GM12865 (cell line): ENCODE measurements around the gene HSFX2.
"Not testable (repeated sequence)": the region's sequence is repeated elsewhere in the genome, so short reads cannot be mapped to it uniquely, and the experiment has no call there.

Experiments used
- DNase-seq: peaks from one replicate; pipeline ENCODE4 v3.0.0; 2010; ENCODE audit warnings: low read depth
- H3K4me3 ChIP-seq: 2 replicates; pipeline ENCODE4 v1.5.1; 2011; ENCODE audit warnings: mild to moderate bottlenecking, low read depth, low read length, control low read depth
- TF ChIP-seq, protein P1 (sequence below): IDR thresholded peaks from 2 replicates; pipeline ENCODE4 v1.5.1; 2011; ENCODE audit warnings: low read length, control low read depth, low read depth, inconsistent platforms; ENCODE audit not compliant: insufficient read depth; ENCODE audit errors: missing control alignments

HSFX2 gene

GRCh38 chrX:149631234-149632165 lies 36.4 kb upstream of the HSFX2 start, which contains the start of gene TMEM185A:
Gene TMEM185A (minus strand): TSS chrX:149631792. CDS start chrX:149631580, 212 bp downstream.
- TF ChIP-seq, protein P1, sequence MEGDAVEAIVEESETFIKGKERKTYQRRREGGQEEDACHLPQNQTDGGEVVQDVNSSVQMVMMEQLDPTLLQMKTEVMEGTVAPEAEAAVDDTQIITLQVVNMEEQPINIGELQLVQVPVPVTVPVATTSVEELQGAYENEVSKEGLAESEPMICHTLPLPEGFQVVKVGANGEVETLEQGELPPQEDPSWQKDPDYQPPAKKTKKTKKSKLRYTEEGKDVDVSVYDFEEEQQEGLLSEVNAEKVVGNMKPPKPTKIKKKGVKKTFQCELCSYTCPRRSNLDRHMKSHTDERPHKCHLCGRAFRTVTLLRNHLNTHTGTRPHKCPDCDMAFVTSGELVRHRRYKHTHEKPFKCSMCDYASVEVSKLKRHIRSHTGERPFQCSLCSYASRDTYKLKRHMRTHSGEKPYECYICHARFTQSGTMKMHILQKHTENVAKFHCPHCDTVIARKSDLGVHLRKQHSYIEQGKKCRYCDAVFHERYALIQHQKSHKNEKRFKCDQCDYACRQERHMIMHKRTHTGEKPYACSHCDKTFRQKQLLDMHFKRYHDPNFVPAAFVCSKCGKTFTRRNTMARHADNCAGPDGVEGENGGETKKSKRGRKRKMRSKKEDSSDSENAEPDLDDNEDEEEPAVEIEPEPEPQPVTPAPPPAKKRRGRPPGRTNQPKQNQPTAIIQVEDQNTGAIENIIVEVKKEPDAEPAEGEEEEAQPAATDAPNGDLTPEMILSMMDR: no peak
- DNase-seq: peak; percentile 76
- H3K4me3 ChIP-seq: peak within 1 kb of the TSS; percentile 70

DNA sequence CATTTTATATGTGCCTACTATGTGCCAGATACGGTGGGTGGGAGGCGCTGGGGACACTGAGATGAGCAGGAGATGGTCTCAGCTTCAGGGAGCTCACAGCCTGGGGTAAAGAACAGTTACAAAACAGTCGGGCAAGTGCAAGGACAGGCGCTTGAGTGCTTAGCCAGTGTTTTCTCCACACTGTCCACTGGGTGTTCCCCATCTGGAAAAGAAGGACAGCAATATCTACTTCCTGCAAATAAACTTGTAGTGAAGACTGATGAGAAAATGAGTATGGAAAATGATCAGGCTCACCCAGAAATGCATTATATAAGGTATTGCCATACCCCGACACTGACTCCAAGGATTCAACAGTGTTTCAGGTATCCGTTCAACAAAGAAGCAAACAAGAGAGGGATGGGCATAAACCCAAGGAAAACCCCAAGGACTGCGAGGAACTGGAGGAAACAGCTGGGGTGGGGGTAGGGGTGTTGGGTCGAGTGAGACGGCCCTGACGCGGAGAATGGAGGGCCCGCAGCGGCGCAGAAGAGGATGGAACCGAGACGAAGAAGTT lies 35.6 kb upstream of the HSFX2 start:
- DNase-seq: no peak
- TF ChIP-seq, protein P1: no peak
- H3K4me3 ChIP-seq: peak overlapping the region; percentile 70

GRCh38 chrX:149629730-149630387 lies 34.7 kb upstream of the HSFX2 start:
- no peak overlapping the region for H3K4me3 ChIP-seq
- DNase-seq: no peak
- TF ChIP-seq, protein P1: no peak

- H3K4me3 ChIP-seq: no peak overlapping the region
- TF ChIP-seq, protein P1: no peak
Observed at GRCh38 chrX:149628768-149629167, 33.7 kb upstream of the HSFX2 start.

DNA sequence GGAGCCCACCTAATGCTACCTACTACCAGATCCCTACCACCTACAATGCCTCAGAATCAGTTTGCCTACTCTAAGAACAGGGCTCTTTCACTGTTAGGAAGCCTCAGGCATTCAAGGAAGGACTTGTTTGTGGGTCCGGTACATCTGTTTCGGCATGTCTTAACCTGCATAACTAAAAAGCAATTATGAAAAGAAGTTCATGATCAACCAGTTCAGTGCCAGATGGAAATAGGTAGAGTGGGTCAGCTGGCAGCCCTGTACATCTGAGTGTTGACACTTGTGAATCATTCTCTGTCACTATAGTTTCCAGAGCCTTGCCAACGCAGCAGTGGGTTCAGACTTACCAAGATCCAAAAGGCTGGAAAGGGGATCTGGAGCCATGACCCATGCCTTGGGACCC lies 33.2 kb upstream of the HSFX2 start:
- no peak overlapping the region for H3K4me3 ChIP-seq
- DNase-seq: no peak
- TF ChIP-seq, protein P1: no peak

More at GRCh38 chrX:149628768-149629167, 33.7 kb upstream of the HSFX2 start:
- no peak for DNase-seq

- H3K4me3 ChIP-seq, DNase-seq: not testable (repeated sequence)
Observed at GRCh38 chrX:149626829-149627228, 31.7 kb upstream of the HSFX2 start.

- not testable (repeated sequence) for H3K4me3 ChIP-seq, DNase-seq
Observed at GRCh38 chrX:149619662-149620061, 24.5 kb upstream of the HSFX2 start.
